Heart left ventricle (tissue), 13 donors: Measurements from ENCODE around the gene CFAP20.

Experiments used
- POLR2A ChIP-seq, 2 donors: fragments of 450-650 bp; IDR thresholded peaks; one replicate each; pipeline ENCODE4 v1.6.1; 2017; ENCODE audit warnings: antibody characterized with exemption in 2 of 2, mild to moderate bottlenecking in 2 of 2, moderate library complexity in 2 of 2
- TF ChIP-seq, protein P1 (sequence below), 12 donors: fragments of 200-600 bp; sonication (generic) in 4 of 12; IDR thresholded peaks; one replicate each; pipeline versions ENCODE4 v1.5.0 to v1.8.0; 2018 to 2022; ENCODE audit warnings: antibody characterized with exemption in 12 of 12, mild to moderate bottlenecking in 5 of 12
- donor health status: ischemic (EF 13 %, LVEDD 7.1; RV severe dilation, severe dysfunction).
- donor health status: DM: no; HTN: yes; CAD: no.
- donor health status: DM: no; HTN: no; CAD: no.
- donor health status: ischemic (EF 25% LVEDD 6.9; RV normal size, moderate dysfunction).
- donor health status: ischemic (EF 25% LVEDD 5.7; RV mildly dilated, moderate dysfunction).
- donor health status: ischemic (EF 35%, LVEDD 5.7; RV mildly dilated, moderate dysfunction).
- donor health status: nonischemic (EF 11% LVEDD 7.7; RV severe dilation, severe dysfunction).
- donor health status: DM: yes; HTN: yes; CAD: no.
- donor health status: PGD.
- donor health status: ischemic (EF 29% LVEDD 5.4; RV normal size, mild dysfunction).
- donor health status: nonischemic (EF 23%, LVEDD 6.1; RV moderate dilation, normal function).

DNA sequence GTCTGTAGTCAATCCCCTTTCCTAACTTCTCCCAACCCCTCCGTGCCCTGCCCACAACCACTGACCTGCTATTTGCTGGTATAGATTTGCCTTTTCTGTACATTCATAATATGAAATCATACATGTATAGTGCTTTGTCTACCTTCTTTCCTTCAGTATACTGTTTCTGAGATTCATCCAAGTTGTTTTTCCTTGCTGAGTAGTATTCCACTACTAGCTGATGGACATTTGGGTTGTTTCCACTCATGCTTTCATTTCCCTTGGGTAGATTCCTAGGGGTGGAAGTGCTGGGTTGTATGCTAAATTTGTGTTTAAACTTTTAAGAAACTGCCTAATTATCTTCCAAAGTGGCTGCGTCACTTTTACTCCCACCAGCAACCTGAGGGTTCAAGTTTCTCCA, 41.0 kb upstream of the CFAP20 start:
- TF ChIP-seq, protein P1, sequence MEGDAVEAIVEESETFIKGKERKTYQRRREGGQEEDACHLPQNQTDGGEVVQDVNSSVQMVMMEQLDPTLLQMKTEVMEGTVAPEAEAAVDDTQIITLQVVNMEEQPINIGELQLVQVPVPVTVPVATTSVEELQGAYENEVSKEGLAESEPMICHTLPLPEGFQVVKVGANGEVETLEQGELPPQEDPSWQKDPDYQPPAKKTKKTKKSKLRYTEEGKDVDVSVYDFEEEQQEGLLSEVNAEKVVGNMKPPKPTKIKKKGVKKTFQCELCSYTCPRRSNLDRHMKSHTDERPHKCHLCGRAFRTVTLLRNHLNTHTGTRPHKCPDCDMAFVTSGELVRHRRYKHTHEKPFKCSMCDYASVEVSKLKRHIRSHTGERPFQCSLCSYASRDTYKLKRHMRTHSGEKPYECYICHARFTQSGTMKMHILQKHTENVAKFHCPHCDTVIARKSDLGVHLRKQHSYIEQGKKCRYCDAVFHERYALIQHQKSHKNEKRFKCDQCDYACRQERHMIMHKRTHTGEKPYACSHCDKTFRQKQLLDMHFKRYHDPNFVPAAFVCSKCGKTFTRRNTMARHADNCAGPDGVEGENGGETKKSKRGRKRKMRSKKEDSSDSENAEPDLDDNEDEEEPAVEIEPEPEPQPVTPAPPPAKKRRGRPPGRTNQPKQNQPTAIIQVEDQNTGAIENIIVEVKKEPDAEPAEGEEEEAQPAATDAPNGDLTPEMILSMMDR (IDR thresholded peaks at IDR 0.05), result no peak
- TF ChIP-seq POLR2A (IDR thresholded peaks at IDR 0.05), result no peak
